Activated CD4-positive, alpha-beta T cell treated with anti-CD3 and anti-CD28 coated beads, Interleukin-2, amount 50 U/mL, for 1 hour (primary cell): ENCODE measurements around the gene CTIF.

ENCODE experiments used
- DNase-seq: peaks from one replicate; pipeline ENCODE4 v3.0.0-alpha.2; 2020

CTIF gene

DNA sequence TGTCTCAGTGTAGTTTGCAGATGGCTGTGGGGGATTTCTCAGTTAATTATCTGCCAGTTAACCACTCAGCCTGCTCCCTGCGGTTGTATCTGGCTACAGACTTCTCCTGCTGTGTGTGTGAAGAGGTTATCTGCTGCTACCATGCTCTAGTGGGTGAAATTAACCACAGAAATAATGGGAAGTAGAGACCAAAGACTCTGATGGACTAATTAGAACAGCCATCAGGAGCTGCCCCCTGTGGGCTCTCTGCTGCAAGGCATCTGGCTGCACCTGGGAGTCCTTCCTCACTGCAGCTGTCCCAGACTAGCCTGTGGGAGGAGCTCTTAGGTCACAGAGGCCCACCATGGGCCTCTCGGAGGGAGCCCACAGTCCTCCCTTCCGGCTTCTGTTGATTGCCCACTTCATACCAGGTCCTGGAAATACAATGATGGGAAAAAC, 66.6 kb downstream of the CTIF start:
- DNase-seq = no peak

DNA sequence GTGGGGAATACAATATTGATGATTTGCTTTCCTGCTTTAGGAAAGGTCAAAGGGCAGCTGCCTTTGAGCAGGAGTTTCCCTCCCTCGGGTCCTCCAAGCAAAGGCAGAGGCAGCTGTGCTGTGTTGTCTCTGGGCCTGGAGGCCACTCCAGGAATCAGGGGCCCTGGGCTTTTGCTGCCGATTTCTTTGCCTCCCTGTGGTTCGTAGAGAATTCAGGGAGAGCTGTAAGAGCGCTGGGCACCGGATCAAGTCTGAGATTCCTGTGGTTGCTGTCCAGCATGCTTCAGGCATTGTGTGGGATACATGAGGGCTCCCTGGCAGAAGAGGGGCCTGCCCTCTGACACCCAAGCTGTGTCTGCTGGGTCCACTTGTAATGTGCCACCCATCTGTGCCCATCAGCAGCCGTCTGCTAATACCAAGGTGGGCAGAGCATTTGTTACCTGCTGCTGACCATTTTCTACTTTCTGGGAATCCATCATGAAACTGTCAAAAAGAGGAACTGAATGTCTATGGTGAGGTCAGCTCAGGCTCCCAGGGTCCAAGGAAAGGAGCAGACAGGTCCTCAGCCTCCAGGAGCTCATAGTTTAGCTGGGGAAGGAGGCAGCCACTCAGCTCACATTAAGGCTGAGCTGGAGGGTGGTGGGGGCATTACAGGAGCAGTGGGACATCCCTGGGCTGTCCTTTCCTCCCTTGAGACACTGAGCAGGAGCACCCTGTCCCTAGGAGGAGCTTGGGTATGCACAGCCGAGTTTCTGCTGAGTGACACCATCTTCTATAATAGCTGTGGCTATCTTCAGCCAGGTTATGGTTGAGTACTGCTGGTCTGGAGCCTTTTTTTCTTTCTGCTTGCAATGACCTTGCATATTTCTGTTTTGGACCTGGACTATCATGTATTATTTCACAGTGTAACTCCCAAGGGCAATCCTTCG, 68.5 kb downstream of the CTIF start:
- DNase-seq = no peak

DNA sequence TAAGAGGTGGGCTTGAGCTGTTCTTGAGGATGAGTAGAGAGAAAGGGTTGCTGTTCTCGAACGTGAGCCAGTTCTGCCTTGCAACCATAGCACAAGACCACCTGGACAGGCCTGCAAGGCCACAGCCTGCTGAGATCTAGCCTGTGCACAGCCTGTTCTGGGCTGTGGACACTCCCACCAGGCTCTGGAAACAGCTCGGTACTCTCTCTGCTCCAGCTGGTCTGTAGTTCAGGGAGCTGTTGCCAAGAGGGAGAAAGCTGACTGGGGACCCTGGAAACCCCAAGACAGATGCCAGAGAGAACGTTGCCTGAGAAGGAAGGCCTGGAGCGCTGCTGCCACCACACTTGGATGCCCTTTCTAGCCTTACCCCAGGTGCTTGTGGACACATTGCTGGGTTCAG, 69.8 kb downstream of the CTIF start:
- no peak for DNase-seq

DNA sequence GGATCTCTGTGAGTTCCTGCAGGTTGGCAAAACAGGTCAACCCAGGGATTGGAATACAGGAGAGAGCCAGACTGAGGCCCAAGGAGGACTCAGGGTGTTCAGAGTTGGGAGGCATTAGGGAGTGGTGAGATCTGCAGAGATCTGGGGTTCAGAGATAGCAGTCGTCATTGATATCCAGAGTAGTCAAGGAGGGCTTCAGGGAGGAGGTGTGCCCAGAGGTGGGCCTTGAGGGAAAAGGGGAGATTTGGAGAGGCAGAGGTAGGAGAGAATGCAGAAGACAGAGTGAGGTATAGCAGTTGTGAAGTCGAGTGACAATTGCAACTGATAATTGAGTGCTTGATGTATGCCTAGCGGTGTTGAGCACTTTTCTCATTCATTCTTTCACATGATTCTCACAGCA, 70.3 kb downstream of the CTIF start:
- no peak for DNase-seq

DNA sequence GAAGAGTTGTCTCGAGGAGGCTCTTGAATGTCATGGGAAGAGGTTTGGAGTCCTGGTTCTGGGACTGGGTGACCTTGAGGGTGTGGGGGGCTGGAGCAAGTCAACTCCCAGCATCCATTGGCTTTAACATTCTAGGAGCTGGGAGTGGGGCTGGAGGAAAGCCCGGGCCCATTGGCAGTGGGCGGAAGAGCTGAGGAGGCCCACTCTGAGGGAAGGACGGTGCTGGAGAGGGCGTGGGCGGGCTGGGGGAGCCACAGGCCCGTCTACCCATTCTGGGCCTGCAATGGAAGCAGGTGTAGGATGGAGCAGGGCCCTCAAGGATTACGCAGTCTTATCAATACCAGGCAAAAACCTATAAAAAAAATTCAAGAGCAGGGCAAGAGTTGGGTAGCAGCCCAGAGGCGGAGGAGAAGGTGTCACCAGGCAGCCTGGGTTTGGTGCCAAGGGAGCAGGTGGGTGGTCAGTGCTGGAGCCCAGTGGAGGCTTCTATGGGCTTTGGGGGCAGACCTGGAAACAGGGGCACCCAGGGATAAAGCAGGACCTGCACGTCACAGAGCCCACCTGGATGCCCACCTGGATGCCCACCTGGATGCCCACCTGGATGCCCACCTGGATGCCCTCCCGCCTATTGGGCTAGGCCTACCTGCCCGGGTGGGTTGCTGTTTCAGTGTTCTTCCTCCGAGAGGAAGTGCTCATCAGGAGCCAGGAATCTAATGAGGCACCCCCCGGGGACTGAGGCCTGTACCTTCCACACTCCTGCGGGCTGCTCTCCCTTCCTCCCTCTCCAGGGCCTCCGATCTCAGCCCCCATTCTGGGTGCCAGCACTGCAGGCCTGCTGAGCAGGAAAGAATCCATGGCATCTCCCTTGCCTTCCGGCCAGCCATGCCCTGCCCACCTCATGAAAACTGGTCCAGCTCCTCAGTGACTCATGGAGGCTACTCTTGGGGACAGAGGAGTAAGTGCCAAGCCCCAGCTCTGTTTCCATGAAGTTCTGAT, 71.3 kb downstream of the CTIF start:
- DNase-seq = no peak

DNA sequence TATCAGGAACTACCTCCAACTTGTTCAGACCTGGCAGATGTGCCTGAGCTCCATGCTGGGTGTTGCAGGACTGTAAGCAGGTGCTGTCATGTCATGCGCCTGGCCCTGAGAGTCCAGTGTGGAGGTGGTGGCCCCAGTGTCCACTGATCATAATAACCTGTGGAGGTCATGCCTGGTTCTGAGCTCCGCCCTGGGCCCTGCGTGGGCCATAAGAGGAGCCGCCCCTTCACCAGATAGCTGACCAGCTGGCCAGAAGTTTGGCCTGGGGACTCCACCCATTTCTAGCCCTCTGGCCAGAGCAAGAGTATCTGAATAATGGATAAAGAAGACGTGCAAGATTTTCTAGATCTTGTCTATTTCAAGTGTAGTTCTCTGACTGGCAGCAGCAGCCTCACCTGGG, 72.4 kb downstream of the CTIF start:
- no peak for DNase-seq

DNA sequence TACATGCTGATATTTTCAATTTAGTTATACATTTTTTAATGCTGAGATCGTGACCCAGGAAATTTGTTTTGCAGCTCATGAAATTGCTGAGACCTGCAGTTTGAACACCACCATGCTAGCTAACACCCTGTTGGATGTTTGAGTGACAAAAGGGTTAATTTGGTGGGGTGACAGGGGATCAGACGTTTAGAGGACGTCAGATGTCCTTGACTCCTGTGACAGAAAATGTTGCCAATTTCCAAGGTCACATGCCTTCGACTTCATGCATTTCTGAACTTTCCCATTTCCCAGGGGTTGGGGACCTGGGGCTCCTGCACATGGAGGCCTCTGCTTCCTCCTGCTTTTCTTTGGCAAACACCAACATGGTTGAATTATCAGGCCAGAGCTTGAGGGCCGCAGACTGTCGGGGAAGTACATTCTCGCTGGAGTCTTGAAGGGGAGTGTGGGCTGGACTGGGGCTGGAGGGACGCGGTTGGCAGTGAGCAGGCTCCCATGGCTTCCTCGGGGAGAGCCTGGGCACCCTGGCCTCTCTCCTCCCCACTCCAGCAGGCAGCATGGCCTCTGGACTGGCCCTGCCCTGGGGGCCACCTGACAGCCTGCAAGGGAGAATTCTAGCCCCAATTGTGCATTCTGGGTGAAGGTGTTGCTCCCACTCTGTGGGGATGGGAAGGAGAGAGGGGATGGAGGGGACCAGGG, 73.1 kb downstream of the CTIF start:
- no peak for DNase-seq

DNA sequence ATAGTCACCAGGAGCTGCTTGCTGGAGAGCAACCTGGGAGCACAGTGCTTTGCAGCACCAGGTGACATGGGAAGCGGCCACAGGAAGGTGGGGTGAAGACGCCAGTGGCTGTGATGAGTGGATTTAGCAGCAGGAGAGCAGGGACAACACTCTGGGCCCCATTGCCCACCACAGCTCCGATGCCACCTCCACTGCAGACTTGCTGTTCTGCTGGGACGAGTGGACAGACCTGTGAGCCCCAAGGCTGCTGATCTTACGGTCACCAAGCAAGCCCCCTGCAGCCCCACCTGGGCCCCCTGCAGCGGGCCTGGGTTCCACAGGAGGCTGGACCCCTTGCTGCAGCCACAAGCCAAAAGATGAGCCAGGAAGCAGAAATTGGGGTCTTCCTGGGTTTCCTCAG, 73.7 kb downstream of the CTIF start:
- no peak for DNase-seq

DNA sequence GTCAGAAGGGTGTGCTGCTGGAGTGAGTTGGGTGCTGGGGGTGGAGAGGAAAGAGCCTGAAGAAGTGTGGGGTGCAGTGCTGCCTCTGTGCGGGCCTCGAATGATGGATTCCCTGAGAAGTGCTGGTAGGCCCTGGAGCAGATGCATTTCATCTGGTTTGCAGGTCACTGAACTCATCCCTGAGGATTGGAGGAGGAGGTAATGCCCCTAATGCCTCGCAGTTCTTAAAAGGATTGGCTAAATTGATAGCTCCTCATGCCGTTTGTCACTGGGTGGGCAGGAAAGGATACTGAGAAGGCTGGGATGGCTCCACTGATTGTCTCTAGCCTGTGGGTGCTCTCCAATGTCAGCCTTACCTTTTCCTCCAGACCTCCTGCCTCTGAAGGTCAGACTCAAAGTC, 74.1 kb downstream of the CTIF start:
- DNase-seq = no peak

DNA sequence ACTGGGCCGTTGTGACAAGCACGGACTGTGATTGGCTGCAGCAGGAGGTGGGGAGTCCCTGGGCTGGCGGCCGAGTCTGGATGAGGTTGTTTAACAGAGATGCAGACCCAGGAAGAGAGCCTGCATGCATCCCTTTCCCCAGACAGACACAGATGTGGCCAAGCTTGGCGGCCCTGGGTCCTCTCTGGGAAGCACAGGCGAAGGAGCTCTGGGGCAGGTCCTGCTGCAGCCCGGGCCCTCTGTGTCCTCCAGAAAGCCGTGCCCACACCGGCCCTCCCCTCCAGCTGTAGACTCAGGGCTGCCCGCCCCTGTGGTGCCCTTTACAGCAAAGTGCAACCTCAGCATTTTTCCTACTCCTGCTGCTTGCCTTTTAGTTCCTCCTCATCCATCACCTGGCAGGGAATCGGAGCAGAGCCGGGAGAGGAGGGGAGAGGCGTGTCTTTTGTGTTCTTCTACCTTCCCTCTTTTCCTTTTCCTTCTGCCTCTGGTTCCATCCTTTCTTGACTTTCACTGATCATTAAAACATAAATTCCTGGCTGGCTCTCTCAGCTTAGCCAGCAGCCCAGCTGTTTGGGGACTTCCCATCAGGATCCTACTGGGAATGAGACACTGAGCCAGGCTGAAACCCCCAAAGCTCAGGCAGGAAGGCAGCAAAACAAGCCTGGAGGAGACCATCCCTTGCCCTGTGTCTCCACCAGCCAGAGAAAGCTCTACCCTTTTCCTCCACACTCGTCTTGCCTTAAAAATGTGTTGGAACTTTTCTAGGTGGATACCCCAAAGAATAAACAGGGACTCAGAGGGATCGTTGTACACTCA, 75.0 kb downstream of the CTIF start:
- DNase-seq = no peak

DNA sequence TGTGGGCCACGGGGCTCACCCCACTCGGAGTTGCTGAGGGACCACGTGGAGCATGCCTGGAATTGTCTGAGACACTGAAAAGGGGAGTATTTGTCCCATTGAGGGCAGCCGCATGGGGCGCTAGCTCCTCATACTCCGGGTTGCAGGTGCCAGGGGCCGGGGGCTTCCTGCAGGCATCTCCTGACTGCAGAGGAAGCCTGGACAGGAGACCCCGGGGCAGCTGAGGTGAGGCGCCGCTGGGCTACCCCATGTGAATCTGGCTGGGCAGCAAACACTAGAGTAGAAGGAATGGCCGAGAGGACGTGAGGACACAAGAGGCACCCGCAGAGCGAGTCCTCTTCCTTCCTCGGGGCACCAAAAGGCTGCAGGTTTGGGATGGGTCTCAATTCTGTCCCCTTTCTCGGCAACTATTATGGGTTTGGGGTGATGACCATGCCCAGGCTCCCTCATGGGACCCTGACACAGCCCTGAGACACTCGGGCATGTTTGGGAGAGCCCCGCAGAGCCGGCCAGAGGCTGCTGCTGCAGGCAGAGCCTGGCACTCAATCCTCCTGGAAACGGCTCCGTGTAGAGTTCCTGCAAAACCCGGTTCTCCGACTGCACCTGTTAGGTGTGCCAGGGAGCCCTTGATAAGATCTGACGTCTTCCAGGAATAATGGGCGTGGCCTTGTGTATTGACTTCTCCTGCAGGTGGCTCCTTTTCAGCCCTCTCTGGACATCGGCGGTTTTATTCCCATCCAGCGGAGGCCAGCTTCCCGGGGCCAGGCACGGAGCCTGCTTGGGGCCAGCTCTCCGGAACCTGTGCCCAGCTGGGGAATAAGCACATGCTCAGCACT, 77.0 kb downstream of the CTIF start:
- DNase-seq = no peak

DNA sequence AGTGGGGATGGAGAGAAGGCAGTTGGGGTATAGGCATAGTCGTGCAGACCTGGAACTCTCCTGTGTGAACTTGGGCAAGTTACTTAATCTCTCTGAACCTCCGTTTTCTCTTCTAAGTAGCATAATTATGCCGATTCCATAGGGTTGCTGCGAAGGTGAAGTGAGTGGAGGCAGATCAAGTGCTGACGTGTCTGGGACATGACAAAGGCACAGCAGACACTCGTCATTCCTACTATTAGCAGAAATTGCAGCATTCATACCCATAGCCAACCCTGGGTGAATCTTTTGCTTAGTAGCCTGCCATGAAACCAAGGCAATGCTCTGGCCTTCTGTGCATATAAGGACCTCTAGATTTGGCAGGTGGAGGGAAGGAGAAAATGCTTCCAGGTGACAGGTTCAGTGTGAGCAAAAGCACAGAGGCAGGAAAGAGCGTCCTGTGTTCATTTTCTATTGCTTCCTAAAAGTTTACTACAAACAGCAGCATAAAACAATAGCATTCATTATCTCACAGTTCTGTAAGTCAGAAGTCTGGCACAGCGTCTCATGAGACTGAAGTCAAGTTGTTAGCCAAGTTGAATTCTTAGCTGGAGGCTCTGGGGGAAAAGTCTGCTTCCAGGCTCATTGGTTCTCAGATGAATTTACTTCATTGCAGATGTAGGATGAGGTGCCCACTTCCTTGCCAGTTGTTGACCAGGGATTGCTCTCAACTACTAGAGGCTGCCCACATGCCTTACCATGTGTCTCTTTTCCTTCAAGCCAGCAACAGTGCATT, 77.8 kb downstream of the CTIF start:
- no peak for DNase-seq

DNA sequence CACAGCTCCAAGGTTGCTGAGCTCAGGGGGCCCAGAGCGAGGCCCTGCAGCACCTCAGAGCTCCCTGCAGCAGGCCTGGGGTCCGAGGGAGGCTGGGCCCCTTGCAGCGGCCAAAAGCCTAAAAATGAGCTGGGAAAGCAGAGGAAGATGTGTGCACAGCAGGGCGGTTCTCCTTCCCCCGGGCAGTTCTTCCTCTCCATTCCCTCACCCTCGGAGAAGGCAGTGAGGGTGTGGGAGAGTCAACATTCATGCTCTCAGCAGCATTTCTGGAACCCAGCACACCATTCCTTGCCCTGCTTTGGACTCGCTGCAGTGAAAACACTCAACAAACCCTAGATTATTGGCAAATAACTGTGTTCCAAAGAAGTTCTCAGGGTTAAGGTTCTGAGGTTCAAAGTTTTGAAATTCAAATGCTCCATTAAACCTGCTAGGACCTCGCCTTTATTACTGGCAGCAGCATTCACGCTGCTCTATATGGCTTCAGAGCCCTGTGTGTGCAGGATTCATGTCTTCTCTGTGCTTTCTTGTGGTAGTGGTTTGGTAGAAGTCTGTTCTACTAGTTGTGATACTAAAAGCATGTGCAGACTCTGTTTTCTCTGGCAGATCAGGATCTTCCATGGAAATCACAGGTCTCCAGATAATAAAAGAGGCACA, 79.1 kb downstream of the CTIF start:
- no peak for DNase-seq

DNA sequence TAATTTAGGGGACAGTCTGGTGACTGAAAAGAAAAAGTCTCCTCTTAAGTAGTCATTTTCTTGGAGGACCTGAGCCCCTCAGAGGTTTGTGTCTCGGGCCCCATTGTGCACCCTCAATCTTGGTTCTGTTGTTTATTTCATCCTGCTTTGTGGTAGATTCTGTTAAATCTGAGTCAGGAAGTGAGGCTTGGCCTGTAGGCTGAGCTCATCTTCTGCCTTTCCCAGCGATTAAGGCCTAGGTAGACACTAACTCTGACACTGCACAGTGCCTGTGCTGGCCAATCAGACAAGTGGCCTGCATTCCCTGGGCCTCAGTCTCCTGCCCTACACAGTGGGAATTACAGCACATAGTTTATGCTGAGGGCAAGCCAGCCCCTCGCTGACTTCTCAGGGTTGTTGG, 80.2 kb downstream of the CTIF start:
- DNase-seq = no peak

DNA sequence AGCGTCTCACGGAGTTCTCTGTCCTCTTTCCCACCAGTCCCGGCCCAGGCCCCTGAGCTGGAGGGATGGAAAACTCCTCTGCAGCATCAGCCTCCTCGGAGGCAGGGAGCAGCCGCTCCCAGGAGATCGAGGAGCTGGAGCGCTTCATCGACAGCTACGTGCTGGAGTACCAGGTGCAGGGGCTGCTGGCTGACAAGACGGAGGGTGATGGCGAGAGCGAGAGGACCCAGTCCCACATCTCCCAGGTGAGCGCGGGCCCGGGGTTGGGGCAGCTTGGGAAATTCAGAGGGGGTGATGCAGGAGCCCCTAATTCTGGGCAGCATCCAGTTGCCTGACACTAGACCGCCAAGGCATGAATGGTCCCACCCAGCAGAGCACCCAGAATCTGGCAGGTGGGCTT, 80.7 kb downstream of the CTIF start:
- no peak for DNase-seq

DNA sequence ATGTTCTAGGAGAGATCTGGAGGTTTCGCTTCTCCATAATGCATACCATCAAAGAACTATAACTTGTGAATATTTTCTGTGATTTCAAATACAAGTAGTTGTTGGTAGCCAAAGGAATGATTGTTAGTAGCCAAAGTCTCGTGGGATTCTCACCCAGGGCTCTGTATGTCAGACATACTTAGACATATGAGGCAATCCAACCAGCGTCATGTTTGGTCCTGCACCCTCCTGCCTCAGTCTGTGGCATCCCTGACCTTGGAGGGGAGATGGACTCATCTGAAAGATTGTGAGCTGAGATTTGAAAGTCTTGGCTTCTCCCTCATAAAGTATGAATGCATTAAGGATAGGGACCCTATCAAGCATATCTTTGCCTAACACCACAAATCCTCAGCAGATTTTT, 81.2 kb downstream of the CTIF start:
- no peak for DNase-seq

DNA sequence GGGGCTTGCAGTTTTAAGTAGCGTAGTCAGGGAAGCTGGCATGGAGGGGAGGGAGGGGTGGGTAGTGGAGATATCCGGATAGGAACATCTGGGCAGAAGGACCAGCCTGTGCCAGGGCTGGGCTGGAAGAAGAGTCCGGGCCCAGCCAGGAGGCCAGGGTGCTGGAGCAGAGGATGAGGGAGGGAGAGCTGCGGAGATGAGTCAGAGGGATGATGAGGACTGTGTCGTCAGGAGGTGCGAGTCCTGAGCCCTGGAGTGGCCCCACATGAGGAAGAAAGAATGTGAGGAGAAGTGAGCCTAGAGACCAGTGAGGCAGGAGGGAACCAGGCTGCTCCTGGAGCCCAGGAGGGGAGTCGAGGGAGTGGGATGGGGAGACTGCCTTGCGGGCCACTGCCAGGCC, 82.4 kb downstream of the CTIF start:
- DNase-seq = no peak

DNA sequence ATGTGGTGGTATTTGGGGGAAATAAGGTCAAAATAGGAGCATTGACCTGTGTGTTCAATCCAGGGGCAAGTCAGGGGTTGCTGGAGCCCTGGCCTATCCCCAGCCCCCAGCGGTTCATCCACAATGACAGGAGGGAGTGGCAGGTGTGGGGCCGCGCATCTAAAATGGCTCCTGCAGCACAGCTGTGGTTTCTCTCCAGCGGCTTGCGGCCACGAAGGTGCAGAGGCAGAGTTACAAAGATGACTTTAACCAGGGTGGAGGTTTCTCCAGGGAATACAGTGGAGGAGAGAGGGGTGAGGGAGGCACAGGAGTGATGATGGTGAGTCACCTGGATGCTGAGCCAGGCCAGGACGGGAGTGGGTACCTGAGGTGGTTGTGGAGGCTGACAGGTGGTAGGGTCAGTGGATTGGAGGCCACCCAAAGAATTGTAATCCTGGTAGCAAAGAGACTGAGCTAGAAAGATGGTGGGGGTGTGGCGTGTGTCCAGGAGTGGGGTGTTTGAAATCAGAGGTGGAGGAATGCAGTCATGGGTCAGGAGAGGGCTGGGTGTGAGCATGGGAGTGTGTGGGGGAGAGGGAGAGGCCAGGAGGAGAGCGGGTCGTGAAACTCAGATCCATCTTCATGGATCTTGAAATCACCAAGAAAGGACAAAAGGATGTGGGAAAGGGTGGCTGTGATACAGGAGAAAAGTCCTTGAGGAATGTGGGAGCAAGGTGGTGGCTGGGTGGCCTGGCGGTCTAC, 83.2 kb downstream of the CTIF start:
- no peak for DNase-seq

DNA sequence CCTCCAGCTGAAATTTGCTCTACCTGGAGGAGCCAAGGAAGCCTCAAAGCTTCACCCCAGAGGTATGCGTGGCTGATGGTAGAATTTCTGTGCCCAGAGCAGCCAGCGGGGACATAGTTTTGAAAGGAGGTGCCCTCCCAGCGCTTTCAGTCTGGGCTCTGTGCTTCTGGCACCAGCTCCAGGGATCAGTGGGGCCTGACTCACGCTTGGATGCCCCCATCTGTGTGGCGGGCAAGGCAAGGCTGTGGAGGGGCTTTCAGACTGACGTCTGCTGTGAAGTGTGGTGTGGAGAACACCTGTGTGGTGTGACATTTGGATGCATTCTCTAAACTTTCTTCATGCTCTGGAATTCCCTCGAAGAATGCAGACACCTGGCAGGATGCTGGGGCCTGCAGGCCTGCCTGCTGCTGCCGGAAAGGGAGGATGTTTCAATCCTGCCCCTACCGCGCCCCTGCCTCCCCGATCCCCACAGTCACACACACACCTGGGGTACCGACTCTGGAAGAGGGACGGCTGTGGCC, 84.1 kb downstream of the CTIF start:
- no peak for DNase-seq
